GM21360 (cell line): ENCODE measurements around the gene NBPF1.
"Not testable (repeated sequence)": the region's sequence is repeated elsewhere in the genome, so short reads cannot be mapped to it uniquely, and the experiment has no call there.

ENCODE experiments used
- ATAC-seq: cut with Tn5 transposase; IDR thresholded peaks from one replicate; pipeline ENCODE4 v1.9.1; 2021; ENCODE audit warnings: mild to moderate bottlenecking, moderate library complexity; ENCODE audit not compliant: unreplicated experiment

NBPF1 gene

DNA sequence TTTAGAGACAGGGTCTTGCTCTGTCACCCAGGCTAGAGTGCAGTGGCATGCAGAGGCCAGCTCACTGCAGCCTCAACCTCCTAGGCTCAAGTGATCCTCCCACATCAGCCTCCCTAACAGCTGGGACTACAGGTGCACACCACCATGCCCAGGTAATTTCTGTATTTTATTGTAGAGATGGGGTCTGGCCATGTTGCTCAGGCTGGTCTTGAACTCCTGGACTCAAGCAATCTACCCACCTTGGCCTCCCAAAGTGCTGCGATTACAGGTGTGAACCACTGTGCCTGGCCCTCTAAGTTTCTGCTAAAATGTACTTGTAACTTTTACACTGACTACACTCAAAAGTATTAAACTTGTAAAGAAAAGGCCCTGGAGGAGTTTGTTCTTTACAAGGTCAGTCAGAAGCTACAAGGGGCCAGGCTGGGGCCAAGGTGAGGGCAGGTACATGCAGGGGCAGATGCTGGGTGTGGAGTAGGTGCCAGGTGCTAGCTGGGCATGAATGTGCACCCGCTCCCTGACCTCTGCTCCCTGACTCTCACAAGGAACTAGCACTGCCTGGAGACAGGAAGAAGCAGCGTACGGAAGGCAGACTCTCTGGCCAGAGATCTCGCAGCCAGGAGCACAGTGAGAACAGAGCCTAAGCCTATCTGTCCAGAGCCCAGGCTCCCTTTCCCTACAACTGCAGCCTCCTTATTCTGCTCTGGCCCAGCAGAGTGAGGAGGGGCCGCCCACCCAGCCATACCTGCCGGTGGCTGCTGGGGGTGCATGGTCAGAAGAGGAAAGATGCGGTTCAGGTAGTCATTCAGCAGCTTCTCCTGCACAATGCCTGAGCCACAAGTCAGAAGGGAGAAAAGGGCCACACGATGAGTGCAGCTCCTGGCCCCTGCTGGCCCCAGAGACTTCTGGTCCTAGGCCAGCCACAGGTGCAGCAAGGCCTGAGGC is 28.9 kb upstream of the NBPF1 start:
- ATAC-seq: not testable (repeated sequence)

- not testable (repeated sequence) for ATAC-seq
Measured at GRCh38 chr1:16641159-16641975, 28.0 kb upstream of the NBPF1 start.

DNA sequence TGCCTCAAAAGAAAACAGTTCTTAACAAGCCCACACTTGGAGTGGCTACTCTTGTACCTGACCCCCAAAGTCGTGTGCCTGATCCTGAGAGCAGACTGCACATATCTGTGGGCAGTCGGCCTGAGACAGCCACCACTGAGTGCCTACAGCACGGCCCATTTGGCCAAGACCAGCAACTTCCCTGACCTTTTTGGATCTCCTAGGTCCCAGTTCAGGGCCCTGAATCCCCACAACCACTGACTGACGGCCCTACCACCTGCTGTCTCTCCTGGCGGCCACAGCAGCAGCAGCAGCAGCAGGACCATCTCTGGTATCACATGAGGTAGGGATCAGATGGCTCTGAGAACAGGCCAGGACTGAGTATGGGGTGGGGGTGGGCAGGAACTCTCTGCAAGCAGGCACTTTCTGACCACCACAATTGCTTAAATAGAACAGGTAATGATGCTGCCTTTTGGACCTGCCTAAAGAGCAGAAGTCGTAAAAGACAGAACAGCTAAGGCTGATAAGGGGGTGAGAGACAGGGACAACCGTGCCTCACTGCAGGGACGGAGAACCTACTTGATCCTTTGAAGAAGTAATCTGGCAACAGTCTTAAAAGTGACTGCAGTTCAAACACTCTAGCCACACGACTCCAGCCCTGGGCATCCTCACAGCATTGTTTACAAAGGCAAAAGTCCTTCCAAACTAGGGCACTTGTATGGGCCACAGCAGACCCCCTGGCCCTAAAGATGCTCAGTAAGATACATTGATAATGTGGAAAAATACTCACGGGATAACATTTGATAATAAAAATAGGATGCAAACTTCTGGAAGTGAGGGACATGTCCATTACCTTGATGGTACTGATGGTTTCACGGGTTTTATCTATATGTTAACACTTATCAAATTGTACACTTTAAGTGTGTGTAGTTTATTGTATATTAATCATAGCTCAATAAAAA is 26.0 kb upstream of the NBPF1 start:
- not testable (repeated sequence) for ATAC-seq

- not testable (repeated sequence) for ATAC-seq
Measured at GRCh38 chr1:16637941-16638778, 24.8 kb upstream of the NBPF1 start.

DNA sequence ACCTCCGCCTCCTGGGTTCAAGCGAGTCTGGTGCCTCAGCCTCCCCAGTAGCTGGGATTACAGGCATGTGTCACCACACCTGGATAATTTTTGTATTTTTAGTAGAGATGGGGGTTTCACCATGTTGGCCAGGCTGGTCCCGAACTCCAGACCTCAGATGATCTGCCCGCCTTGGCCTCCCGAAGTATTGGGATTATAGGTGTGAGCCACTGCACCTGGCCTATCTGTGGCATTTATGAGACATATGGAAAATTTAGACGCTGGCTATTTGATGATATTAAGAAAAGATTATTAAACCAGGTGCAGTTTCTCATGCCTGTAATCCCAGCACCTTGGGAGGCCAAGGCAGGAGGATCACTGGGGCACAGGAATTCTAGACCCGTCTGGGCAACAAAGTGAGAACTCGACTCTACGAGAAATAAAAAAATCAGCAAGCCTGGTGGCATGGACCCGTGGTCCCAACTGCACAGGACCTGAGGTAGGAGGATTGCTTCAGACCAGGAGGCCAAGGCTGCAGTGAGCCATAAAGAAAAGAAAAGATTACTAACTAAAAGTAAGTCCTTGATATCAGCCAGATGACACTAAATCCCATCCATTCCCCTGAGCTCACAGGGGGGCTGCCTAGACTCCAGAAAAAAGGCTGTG is 23.3 kb upstream of the NBPF1 start:
- ATAC-seq: not testable (repeated sequence)

DNA sequence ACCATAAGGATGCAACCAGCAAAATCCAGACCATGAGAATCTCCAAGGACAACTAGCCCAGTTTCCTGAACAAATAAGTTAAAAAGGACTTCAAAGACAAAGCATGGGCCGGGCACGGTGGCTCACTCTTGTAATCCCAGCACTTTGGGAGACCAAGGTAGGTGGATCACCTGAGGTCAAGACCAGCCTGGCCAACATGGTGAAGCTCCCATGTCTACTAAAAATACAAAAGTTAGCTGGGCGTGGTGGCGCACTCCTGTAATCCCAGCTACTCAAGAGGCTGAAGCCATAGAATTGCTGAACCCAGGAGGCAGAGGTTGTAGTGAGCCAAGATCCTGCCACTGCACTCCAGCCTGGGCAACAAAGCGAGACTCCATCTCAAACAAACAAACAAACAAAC is 22.6 kb upstream of the NBPF1 start:
- ATAC-seq: not testable (repeated sequence)

GRCh38 chr1:16633540-16634282 is 20.3 kb upstream of the NBPF1 start:
- not testable (repeated sequence) for ATAC-seq

DNA sequence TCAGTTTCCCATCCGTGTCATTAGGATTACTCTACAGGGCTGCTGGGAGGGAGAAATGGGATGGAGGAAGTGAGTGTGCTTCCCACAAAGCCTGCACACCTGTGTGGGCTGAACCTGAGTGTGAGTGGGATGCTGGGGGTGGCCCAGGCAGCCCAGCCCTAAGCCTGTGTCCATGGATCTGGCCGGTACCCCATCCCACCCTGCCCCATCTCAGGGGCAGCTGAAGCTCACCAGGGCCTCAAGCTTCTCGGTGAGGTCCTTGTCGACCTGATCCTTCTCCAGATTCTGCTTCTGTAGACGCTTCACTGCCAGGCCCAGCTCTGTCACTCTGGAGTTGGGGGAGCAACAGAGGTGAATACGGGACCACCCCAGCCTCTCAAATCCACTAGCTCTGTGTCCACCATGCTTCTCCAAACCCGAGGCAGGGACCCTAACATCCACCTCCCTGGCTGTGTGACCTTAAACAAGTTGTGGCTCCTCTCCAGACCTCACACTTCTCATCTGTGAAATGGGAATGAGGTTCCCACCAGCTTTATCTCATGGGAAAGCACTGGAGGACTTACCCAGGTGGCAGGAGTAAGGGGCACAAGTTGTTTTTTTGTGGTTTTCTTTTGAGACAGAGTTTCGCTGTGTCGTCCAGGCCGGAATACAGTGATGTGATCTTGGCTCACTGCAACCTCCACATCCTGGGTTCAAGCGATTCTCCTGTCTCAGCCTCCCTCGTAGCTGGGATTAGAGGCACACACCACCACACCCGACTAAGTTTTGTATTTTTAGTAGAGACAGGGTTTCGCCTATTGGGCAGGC is 18.9 kb upstream of the NBPF1 start:
- not testable (repeated sequence) for ATAC-seq

DNA sequence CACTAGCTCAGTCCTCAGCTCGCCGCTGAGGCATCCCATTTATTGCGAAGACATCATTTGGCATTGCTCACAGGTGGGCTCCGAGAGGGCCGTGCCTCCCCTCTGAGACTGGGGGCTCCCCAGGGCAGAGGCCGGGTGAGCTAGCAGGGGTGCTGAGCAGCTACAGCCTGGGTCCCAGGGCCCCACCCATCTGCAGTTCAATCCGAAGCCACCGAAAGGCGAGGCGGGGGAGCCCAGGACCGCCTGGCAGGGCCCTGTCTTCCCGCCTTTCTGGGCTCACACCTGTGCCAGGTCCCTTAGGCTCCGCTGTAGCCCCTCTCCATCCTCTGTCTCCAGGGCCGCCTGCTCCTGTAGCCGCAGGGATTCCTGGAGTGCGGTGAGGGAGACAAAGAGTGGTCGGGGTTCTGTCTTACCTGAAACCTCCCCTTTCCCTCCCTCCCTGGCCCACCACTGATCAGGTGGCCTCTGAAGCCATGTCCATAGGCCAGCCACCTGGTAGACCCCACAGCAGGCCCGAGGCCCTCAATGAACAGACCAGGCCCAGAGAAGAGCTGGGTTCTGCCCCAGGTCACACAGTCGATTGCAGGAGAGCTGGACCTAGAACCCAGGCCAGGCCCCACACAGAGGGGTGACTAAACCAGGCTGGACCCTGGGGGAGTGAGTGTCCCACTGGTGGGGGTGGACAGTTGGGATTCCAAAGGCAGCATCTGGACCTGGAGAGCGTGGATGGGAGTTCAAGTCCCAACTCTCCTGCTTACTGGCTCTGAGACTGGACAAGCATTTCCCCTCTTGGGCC is 18.1 kb upstream of the NBPF1 start:
- ATAC-seq: no peak

DNA sequence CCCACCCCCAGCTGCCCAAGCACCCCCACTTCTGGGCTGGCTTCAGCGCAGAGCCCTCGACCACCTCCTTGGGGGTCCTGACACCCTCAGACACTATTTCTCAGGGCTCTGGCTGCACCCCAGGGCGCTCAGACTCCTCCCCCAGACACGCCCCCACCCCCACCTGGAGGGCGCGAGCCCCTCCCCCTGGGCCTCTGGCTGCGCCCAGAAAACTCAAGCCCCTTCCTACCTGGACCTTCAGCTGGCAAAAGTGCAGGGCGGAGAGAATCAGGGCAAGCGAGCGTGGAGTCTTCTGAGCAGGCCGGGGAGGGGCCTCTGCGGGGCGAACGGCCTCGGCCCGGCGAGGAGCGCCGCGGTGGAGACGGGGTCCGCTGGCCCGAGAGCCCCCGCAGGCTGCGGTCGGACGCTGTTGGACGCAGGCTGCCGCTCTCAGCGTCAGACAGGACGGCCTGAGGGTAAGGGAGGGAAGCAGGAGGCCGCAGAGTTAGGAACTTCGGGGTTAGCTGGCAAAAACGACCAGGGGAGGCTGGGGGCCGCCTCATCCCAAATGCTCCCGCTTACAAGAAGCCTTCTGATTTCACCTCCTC is 17.4 kb upstream of the NBPF1 start:
- no peak for ATAC-seq

GRCh38 chr1:16629916-16630530 is 16.7 kb upstream of the NBPF1 start:
- ATAC-seq: not testable (repeated sequence)

GRCh38 chr1:16628361-16629111 is 15.2 kb upstream of the NBPF1 start:
- no peak for ATAC-seq

DNA sequence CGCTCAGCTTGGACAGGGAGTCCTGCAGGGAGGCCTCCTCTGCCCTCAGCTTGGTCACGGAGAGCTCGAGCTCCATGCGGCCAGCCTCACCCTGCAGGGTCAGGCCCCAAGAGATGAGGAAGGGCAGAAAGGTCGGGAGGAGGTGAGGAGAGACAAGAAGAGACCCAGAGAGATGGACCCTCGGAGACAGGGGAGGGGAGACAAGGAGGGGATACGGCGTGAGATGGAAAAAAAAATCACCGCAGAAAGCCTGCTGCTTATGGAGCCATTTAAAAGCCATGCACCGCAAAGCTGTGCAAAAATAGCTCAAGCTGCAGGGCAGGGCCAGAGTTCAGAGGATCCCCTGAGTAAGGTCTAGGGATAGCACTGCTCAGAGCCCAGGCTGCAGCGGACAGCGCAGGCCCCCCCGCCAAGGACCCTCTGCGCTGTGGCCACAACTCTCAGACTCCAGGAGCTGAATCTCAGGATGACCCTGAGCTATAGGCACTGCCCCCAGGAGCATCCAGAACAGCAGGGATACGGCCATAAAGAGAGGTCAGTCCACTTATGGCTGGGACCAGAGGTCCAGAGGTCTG is 13.1 kb upstream of the NBPF1 start:
- ATAC-seq: not testable (repeated sequence)

DNA sequence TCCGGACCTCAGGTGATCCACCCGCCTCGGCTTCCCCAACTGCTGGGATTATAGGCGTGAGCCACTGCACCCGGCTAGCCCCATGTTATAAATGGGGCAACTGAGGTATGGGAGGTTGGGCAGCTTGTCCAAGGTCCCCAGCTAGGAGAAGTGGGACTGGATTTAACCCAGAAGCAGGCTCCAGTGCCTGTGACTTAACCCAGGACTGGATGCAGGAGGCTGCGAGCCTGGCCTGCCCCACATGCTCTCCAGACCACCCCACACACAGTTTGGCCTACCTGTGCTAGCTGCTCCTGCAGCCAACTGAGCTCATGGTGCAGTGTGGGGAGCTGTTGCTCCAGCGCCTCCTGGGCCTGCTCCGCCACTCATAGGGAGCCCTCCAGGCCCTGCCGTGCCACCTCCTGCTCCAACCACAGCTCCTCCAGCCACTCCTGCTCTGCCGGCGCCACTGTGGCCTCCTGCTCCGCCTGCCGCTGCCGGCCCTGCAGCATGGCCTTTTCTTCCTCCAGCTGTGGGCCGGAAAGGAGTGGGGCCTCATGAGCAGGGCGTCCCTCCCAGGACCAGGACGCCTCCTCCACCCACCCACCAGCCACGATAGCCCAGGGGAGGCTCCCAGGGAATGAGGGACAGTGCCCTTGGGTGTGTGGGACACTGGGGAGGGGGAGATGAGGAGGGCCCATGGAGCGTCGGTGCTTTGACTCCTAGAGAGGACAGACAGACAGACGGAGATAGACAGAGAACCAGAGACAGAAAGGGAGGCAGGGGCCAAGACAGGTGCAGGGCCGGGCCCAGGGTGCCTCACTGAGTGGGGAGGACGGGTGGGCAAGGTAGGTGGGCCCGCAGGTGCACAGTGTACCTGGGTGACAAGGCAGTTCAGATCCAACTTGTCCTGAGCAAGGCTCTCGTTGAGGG is 12.4 kb upstream of the NBPF1 start:
- no peak for ATAC-seq
